SK-N-SH treated with all-trans-retinoic acid at 6 μM for 48 hours (cell line): Measurements from ENCODE around the gene FARS2.

Source experiments
- ATAC-seq: fragments of 200-7000 bp; cut with Tn5 transposase; 3 replicates; pipeline ENCODE4 v1.9.1; 2020; ENCODE audit warnings: mild to moderate bottlenecking, moderate library complexity
- BACH2 ChIP-seq: fragments of 250-450 bp; sonication (Bioruptor Pico); IDR thresholded peaks from 2 replicates; pipeline ENCODE4 v1.9.0; 2021; ENCODE audit warnings: mild to moderate bottlenecking, borderline replicate concordance
- CSDC2 ChIP-seq: fragments of 250-450 bp; sonication (Bioruptor Pico); IDR thresholded peaks from 2 replicates; pipeline ENCODE4 v1.5.0; 2020; ENCODE audit warnings: mild to moderate bottlenecking, moderate library complexity
- ESRRG ChIP-seq: fragments of 250-450 bp; sonication (Bioruptor Pico); IDR thresholded peaks from 2 replicates; pipeline ENCODE4 v1.6.1; 2021; ENCODE audit warnings: mild to moderate bottlenecking
- ISL1 ChIP-seq: fragments of 250-450 bp; sonication (Bioruptor Pico); IDR thresholded peaks from 2 replicates; pipeline ENCODE4 v2.1.2; 2022; ENCODE audit warnings: mild to moderate bottlenecking, moderate library complexity
- PPARA ChIP-seq: fragments of 250-450 bp; sonication (Bioruptor Pico); IDR thresholded peaks from 2 replicates; pipeline ENCODE4 v1.5.0; 2020; ENCODE audit warnings: mild to moderate bottlenecking, borderline replicate concordance
- RARB ChIP-seq: fragments of 250-450 bp; sonication (Bioruptor Pico); IDR thresholded peaks from 2 replicates; pipeline ENCODE4 v1.8.0; 2021; ENCODE audit warnings: mild to moderate bottlenecking, moderate library complexity
- SNAI2 ChIP-seq: fragments of 250-450 bp; sonication (Bioruptor Pico); IDR thresholded peaks from 2 replicates; pipeline ENCODE4 v1.5.0; 2020; ENCODE audit warnings: mild to moderate bottlenecking, moderate library complexity
- TOX ChIP-seq: fragments of 250-450 bp; sonication (Bioruptor Pico); IDR thresholded peaks from 2 replicates; pipeline ENCODE4 v1.8.0; 2021; ENCODE audit warnings: mild to moderate bottlenecking, moderate library complexity, borderline replicate concordance
- ZC3H10 ChIP-seq: fragments of 250-450 bp; sonication (Bioruptor Pico); IDR thresholded peaks from 2 replicates; pipeline ENCODE4 v1.5.1; 2021; ENCODE audit warnings: mild to moderate bottlenecking, moderate library complexity
- ZFP30 ChIP-seq: fragments of 450-650 bp; formaldehyde crosslinking; IDR thresholded peaks from 2 replicates; pipeline ENCODE4 v1.5.0; 2022; ENCODE audit warnings: mild to moderate bottlenecking, moderate library complexity
- ZNF565 ChIP-seq: fragments of 450-650 bp; formaldehyde crosslinking; conservative IDR thresholded peaks from 2 replicates; pipeline ENCODE4 v1.5.0; 2020; ENCODE audit warnings: low read depth, mild to moderate bottlenecking, moderate library complexity
- ZNF70 ChIP-seq: fragments of 450-650 bp; formaldehyde crosslinking; IDR thresholded peaks from 2 replicates; pipeline ENCODE4 v1.5.0; 2020; ENCODE audit warnings: mild to moderate bottlenecking, moderate library complexity
- ZNF8 ChIP-seq: fragments of 450-650 bp; formaldehyde crosslinking; IDR thresholded peaks from 2 replicates; pipeline ENCODE4 v1.5.0; 2020; ENCODE audit warnings: mild to moderate bottlenecking, moderate library complexity
- TF ChIP-seq, protein P1 (sequence below): fragments of 250-450 bp; sonication (Bioruptor Pico); IDR thresholded peaks from 2 replicates; pipeline ENCODE4 v1.5.0; 2020; ENCODE audit warnings: mild to moderate bottlenecking, moderate library complexity
- TF ChIP-seq, protein P2 (sequence below): fragments of 250-450 bp; sonication (Bioruptor Pico); IDR thresholded peaks from 2 replicates; pipeline ENCODE4 v1.5.1; 2020; ENCODE audit warnings: low read depth, mild to moderate bottlenecking, moderate library complexity
- TF ChIP-seq, protein P3 (sequence below): fragments of 250-450 bp; sonication (Bioruptor Pico); IDR thresholded peaks from 2 replicates; pipeline ENCODE4 v1.8.0; 2021; ENCODE audit warnings: low read depth, mild to moderate bottlenecking, moderate library complexity, borderline replicate concordance
- TF ChIP-seq, protein P4 (sequence below): fragments of 250-450 bp; sonication (Bioruptor Pico); IDR thresholded peaks from 2 replicates; pipeline ENCODE4 v1.8.0; 2020; ENCODE audit warnings: mild to moderate bottlenecking, moderate library complexity, borderline replicate concordance
- TF ChIP-seq, protein P5 (sequence below): fragments of 250-450 bp; sonication (Bioruptor Pico); IDR thresholded peaks from 2 replicates; pipeline ENCODE4 v1.5.1; 2021; ENCODE audit warnings: mild to moderate bottlenecking, moderate library complexity

Gene FARS2

DNA sequence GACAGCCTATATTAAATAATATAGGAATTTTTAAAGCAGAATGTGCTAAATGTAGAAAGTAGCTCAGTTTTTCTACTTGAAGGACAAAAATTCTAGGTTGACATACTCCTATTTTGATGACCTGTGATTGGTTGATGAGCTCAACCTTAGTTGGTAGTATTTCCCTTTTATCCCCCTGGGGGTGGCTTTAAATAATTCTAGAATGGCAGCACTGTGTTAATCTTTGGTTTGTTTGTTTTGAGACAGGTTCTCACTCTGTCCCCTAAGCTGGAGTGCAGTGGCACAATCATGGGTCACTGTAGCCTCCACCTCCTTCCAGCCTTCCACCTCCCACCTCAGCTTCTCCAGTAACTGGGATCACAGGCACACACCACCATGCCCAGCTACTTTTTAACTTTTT, 29.2 kb downstream of the FARS2 start (continued):
- TF ChIP-seq PPARA (CRISPR knock-in tag) (no peak), ZNF565 (CRISPR knock-in tag) (no peak), BACH2 (CRISPR knock-in tag) (no peak), RARB (CRISPR knock-in tag) (no peak), ZNF70 (CRISPR knock-in tag) (no peak), TOX (no peak), SNAI2 (CRISPR knock-in tag) (no peak), ZC3H10 (no peak)
- TF ChIP-seq, protein P1, sequence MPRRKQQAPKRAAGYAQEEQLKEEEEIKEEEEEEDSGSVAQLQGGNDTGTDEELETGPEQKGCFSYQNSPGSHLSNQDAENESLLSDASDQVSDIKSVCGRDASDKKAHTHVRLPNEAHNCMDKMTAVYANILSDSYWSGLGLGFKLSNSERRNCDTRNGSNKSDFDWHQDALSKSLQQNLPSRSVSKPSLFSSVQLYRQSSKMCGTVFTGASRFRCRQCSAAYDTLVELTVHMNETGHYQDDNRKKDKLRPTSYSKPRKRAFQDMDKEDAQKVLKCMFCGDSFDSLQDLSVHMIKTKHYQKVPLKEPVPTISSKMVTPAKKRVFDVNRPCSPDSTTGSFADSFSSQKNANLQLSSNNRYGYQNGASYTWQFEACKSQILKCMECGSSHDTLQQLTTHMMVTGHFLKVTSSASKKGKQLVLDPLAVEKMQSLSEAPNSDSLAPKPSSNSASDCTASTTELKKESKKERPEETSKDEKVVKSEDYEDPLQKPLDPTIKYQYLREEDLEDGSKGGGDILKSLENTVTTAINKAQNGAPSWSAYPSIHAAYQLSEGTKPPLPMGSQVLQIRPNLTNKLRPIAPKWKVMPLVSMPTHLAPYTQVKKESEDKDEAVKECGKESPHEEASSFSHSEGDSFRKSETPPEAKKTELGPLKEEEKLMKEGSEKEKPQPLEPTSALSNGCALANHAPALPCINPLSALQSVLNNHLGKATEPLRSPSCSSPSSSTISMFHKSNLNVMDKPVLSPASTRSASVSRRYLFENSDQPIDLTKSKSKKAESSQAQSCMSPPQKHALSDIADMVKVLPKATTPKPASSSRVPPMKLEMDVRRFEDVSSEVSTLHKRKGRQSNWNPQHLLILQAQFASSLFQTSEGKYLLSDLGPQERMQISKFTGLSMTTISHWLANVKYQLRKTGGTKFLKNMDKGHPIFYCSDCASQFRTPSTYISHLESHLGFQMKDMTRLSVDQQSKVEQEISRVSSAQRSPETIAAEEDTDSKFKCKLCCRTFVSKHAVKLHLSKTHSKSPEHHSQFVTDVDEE (CRISPR knock-in tag) = no peak

DNA sequence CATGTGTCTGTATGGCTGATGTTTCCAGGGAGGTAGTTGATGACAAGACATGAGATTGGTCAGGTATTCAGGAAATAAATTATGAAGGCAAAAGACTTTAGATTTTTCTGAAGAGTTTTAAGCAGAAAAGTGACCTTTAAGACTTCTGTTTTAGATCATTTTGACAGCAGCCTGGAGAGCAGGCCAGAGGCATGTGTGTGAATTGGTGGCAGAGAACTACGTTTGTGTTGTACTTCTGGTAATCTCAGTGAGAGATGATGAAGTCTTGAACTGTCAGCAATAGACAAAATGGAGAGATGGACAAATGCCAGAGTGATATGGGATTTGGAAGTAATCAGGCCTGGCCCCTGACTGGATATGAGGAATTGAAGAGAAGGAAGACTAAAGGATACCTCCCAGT, 30.8 kb downstream of the FARS2 start:
- TF ChIP-seq ISL1 (CRISPR knock-in tag) (0 out of 2 replicates have a peak, but pooled peaks have one; percentile 14), ESRRG (no peak)
- ATAC-seq = peak; percentile 48; the same call in 2 of the 3 replicates

DNA sequence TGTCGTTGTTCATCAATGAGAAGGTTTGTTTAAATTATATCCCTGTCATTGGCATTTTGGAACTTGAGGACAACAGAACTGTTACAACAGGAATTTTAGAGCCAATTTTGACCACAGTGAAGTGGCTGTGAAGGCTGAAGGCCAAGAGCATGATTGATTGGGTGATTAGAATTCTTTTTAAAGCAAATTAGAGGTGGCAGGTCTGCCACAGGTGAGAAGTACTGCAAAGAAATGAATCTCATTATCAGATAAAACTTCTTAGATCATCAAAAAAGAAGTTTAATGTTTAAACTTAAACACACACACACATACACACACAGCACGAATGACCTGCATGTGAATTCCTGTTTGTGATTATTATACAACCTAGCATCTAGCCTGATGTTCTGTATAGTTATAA, 32.4 kb downstream of the FARS2 start:
- no peak for ATAC-seq
- TF ChIP-seq, protein P1 (CRISPR knock-in tag) = no peak
- TF ChIP-seq PPARA (CRISPR knock-in tag) = no peak
- TF ChIP-seq, protein P2, sequence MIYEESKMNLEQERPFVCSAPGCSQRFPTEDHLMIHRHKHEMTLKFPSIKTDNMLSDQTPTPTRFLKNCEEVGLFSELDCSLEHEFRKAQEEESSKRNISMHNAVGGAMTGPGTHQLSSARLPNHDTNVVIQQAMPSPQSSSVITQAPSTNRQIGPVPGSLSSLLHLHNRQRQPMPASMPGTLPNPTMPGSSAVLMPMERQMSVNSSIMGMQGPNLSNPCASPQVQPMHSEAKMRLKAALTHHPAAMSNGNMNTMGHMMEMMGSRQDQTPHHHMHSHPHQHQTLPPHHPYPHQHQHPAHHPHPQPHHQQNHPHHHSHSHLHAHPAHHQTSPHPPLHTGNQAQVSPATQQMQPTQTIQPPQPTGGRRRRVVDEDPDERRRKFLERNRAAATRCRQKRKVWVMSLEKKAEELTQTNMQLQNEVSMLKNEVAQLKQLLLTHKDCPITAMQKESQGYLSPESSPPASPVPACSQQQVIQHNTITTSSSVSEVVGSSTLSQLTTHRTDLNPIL (CRISPR knock-in tag) = no peak
- TF ChIP-seq ZFP30 (CRISPR knock-in tag) = no peak
- no peak for TF ChIP-seq RARB (CRISPR knock-in tag)
- TF ChIP-seq, protein P3, sequence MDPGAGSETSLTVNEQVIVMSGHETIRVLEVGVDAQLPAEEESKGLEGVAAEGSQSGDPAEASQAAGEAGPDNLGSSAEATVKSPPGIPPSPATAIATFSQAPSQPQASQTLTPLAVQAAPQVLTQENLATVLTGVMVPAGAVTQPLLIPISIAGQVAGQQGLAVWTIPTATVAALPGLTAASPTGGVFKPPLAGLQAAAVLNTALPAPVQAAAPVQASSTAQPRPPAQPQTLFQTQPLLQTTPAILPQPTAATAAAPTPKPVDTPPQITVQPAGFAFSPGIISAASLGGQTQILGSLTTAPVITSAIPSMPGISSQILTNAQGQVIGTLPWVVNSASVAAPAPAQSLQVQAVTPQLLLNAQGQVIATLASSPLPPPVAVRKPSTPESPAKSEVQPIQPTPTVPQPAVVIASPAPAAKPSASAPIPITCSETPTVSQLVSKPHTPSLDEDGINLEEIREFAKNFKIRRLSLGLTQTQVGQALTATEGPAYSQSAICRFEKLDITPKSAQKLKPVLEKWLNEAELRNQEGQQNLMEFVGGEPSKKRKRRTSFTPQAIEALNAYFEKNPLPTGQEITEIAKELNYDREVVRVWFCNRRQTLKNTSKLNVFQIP = no peak
- TF ChIP-seq, all 23 proteins: peak for 0

DNA sequence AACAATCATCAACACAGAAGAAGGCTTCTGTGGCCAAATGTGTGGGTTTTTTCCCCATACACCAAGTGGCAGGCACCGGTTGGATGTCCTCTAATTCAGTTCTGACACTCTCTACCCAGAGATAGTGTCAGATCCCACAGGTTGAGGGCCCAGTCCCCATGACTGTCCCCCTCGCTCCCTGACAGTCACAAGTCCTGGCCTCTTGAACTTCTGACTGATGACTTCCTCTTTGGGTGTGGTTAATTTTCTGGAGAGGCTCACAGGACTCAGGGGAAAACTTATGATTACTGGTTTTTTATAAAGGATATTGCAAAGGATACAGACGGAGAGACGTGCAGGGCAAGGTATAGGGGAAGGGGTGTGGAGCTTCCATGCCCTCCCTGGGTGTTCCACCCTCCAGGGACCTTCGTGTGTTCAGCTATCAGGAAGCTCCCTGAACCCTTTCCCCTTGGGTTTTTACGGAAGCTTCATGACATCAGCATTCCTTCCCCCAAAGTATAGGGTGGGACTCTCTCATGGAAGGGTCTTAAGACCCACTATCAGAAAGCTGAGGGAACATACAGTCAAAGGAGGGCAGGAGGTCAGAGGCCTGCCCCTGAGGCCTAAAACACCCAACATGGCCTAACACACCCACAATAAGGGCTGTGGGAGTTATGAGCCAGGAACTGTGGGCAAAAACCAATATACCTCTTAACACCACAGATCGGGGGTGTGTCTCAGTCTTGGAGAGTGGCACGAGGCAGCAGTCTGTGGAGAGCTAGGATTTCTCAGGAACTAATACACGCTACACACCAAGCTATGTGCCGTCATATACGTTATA, 33.3 kb downstream of the FARS2 start:
- no peak for ATAC-seq
- TF ChIP-seq, protein P4, sequence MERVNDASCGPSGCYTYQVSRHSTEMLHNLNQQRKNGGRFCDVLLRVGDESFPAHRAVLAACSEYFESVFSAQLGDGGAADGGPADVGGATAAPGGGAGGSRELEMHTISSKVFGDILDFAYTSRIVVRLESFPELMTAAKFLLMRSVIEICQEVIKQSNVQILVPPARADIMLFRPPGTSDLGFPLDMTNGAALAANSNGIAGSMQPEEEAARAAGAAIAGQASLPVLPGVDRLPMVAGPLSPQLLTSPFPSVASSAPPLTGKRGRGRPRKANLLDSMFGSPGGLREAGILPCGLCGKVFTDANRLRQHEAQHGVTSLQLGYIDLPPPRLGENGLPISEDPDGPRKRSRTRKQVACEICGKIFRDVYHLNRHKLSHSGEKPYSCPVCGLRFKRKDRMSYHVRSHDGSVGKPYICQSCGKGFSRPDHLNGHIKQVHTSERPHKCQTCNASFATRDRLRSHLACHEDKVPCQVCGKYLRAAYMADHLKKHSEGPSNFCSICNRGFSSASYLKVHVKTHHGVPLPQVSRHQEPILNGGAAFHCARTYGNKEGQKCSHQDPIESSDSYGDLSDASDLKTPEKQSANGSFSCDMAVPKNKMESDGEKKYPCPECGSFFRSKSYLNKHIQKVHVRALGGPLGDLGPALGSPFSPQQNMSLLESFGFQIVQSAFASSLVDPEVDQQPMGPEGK (CRISPR knock-in tag) = no peak
- TF ChIP-seq TOX (no peak), ZNF8 (CRISPR knock-in tag) (no peak), CSDC2 (CRISPR knock-in tag) (no peak), SNAI2 (CRISPR knock-in tag) (no peak), PPARA (CRISPR knock-in tag) (no peak)
- TF ChIP-seq, protein P5, sequence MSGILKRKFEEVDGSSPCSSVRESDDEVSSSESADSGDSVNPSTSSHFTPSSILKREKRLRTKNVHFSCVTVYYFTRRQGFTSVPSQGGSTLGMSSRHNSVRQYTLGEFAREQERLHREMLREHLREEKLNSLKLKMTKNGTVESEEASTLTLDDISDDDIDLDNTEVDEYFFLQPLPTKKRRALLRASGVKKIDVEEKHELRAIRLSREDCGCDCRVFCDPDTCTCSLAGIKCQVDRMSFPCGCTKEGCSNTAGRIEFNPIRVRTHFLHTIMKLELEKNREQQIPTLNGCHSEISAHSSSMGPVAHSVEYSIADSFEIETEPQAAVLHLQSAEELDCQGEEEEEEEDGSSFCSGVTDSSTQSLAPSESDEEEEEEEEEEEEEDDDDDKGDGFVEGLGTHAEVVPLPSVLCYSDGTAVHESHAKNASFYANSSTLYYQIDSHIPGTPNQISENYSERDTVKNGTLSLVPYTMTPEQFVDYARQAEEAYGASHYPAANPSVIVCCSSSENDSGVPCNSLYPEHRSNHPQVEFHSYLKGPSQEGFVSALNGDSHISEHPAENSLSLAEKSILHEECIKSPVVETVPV (CRISPR knock-in tag) = no peak
- TF ChIP-seq, protein P2 (CRISPR knock-in tag) = no peak
